Karpas-422 (cell line): ENCODE results near the gene ARMC9. TPM values are rescaled to one million over a fixed set of nuclear protein-coding genes. Genes with fewer than 3 reads are reported as not detected.
"Not testable (repeated sequence)": the region's sequence is repeated elsewhere in the genome, so short reads cannot be mapped to it uniquely, and the experiment has no call there.

ENCODE experiments used
- DNase-seq: peaks from one replicate; pipeline ENCODE4 v3.0.0-alpha.2; 2015
- H2AFZ ChIP-seq: fragments of 200-600 bp; sonication (generic); 2 replicates; pipeline ENCODE4 v1.6.1; 2014; ENCODE audit warnings: antibody characterized with exemption, low read length, mixed read lengths
- H3K27ac ChIP-seq: fragments of 200-600 bp; sonication (generic); 2 replicates; pipeline ENCODE4 v1.5.1; 2014; ENCODE audit warnings: mild to moderate bottlenecking, low read length, moderate library complexity
- H3K27me3 ChIP-seq: fragments of 200-600 bp; sonication (generic); 2 replicates; pipeline ENCODE4 v1.6.1; 2014; ENCODE audit warnings: low read length, mixed read lengths
- H3K36me3 ChIP-seq: fragments of 200-600 bp; sonication (generic); 2 replicates; pipeline ENCODE4 v1.6.1; 2014; ENCODE audit warnings: low read length, mixed read lengths; ENCODE audit not compliant: insufficient read depth
- H3K4me1 ChIP-seq: fragments of 200-600 bp; sonication (generic); 2 replicates; pipeline ENCODE4 v1.6.1; 2014; ENCODE audit warnings: mild to moderate bottlenecking, low read length, mixed read lengths
- H3K4me2 ChIP-seq: fragments of 200-600 bp; sonication (generic); 2 replicates; pipeline ENCODE4 v1.6.1; 2014; ENCODE audit warnings: low read length, low read depth, mild to moderate bottlenecking; ENCODE audit not compliant: poor library complexity, severe bottlenecking
- H3K4me3 ChIP-seq: fragments of 200-600 bp; sonication (generic); 2 replicates; pipeline ENCODE4 v1.5.1; 2014; ENCODE audit warnings: mild to moderate bottlenecking, antibody characterized with exemption, low read length, mixed read lengths
- H3K79me2 ChIP-seq: fragments of 200-600 bp; sonication (generic); 2 replicates; pipeline ENCODE4 v1.6.1; 2014; ENCODE audit warnings: mild to moderate bottlenecking, low read length, mixed read lengths
- H3K9ac ChIP-seq: fragments of 200-600 bp; sonication (generic); 2 replicates; pipeline ENCODE4 v1.6.0; 2014; ENCODE audit warnings: low read length
- H3K9me2 ChIP-seq: fragments of 200-600 bp; sonication (generic), shearing (Covaris generic); replicated peaks from 2 replicates; pipeline ENCODE4 v1.6.0; 2014; ENCODE audit warnings: mild to moderate bottlenecking, low read length, moderate library complexity; ENCODE audit not compliant: insufficient read depth
- H3K9me3 ChIP-seq: fragments of 300-700, 200-600 bp; sonication (generic); 2 replicates; pipeline ENCODE4 v1.6.1; 2014; ENCODE audit warnings: low read length, mixed read lengths
- H4K20me1 ChIP-seq: fragments of 200-600 bp; sonication (generic); 2 replicates; pipeline ENCODE4 v1.6.1; 2014; ENCODE audit warnings: mild to moderate bottlenecking, antibody characterized with exemption, low read length, low read depth; ENCODE audit not compliant: insufficient read depth
- total RNA-seq: library from RNA; depleted of rRNA; stranded (reverse); fragments of >200 nt; shearing (Covaris generic); gene quantifications from 2 replicates; pipeline ENCODE4 v1.2.3, GENCODE V29; 2014; ENCODE audit warnings: low replicate concordance

ARMC9 gene
- total RNA-seq, 1 experiment from 2014 or later: 7.7 TPM

DNA sequence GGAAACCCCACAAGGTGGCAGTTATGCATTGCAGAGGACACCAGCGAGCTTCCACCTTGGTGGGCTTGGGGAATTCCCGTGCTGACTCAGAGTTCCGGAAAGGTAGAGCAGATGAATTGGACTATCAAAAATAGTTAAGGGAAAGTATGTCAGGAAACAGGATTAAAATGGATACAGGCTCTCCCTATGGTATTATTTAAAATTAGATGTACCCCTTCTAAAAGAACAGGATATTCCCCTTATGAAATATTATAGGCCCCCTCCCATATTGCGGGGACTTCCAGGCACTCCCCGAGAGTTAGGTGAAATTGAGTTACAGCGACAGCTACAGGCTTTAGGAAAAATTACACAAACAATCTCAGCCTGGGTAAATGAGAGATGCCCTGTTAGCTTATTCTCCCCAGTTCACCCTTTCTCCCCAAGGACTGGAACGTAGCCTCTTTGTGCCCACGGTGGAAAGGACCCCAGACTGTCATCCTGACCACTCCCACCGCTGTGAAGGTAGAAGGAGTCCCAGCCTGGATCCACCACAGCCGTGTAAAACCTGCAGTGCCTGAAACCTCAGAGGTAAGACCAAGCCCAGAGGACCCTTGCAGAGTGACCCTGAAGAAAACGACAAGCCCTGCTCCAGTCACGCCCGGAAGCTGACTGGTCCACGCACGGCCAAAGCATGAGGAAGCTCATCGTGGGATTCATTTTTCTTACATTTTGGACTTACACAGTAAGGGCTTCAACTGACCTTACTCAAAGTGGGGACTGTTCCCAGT lies 207.4 kb downstream of the ARMC9 start:
- not testable (repeated sequence) for DNase-seq, H3K9me3 ChIP-seq, H2AFZ ChIP-seq, H3K36me3 ChIP-seq, H3K79me2 ChIP-seq, H4K20me1 ChIP-seq, H3K4me2 ChIP-seq, H3K9me2 ChIP-seq, H3K27ac ChIP-seq, H3K4me1 ChIP-seq, H3K27me3 ChIP-seq, H3K9ac ChIP-seq, H3K4me3 ChIP-seq

DNA sequence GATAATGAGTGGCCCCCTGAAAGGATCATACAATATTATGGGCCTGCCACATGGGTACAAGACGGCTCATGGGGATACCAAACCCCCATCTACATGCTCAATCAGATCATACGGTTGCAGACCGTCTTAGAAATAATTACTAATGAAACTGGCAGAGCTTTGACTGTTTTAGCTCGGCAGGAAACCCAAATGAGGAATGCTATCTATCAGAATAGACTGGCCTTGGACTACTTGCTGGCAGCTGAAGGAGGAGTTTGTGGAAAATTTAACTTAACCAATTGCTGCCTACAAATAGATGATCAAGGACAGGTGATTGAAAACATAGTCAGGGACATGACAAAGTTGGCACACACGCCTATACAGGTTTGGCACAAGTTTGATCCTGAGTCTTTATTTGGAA lies 209.3 kb downstream of the ARMC9 start:
- not testable (repeated sequence) for H4K20me1 ChIP-seq, H3K4me1 ChIP-seq, H3K27ac ChIP-seq, H3K36me3 ChIP-seq, H3K4me3 ChIP-seq, H2AFZ ChIP-seq, H3K4me2 ChIP-seq, H3K9ac ChIP-seq, H3K9me2 ChIP-seq, H3K27me3 ChIP-seq, H3K79me2 ChIP-seq, DNase-seq
- peaks cover 11% of the 10 kb centered on the region; the same call in 1 of the 2 replicates for H3K9me3 ChIP-seq

- H3K4me1 ChIP-seq, H3K27ac ChIP-seq, H3K4me3 ChIP-seq, H3K4me2 ChIP-seq, DNase-seq, H3K36me3 ChIP-seq, H3K9me2 ChIP-seq, H4K20me1 ChIP-seq, H3K27me3 ChIP-seq, H2AFZ ChIP-seq, H3K79me2 ChIP-seq, H3K9ac ChIP-seq: not testable (repeated sequence)
- peaks cover 11% of the 10 kb centered on the region; the same call in 1 of the 2 replicates for H3K9me3 ChIP-seq
These were observed 209.9 kb downstream of the ARMC9 start for GRCh38 chr2:231408304-231408703.

GRCh38 chr2:231409776-231410175 lies 211.3 kb downstream of the ARMC9 start:
- H3K36me3 ChIP-seq: no peaks in the 10 kb centered on the region
- H4K20me1 ChIP-seq: no peaks in the 10 kb centered on the region
- H3K9ac ChIP-seq: no peak overlapping the region
- no peaks in the 10 kb centered on the region; the same call in 1 of the 2 replicates for H3K27me3 ChIP-seq
- H3K79me2 ChIP-seq: no peaks in the 10 kb centered on the region
- H3K27ac ChIP-seq: no peak overlapping the region
- H3K9me2 ChIP-seq: no peaks in the 10 kb centered on the region
- no peak overlapping the region for H3K4me3 ChIP-seq
- peaks cover 9% of the 10 kb centered on the region for H3K4me1 ChIP-seq
- H3K4me2 ChIP-seq: no peak overlapping the region
- peaks cover 11% of the 10 kb centered on the region; the same call in 1 of the 2 replicates for H3K9me3 ChIP-seq
- DNase-seq: no peak
- no peak overlapping the region for H2AFZ ChIP-seq

- H3K27me3 ChIP-seq: no peaks in the 10 kb centered on the region; the same call in 1 of the 2 replicates
- no peaks in the 10 kb centered on the region for H3K79me2 ChIP-seq
- H3K4me1 ChIP-seq: peaks cover 14% of the 10 kb centered on the region
- no peak overlapping the region for H3K9ac ChIP-seq
- no peaks in the 10 kb centered on the region for H3K36me3 ChIP-seq
- no peak overlapping the region for H3K27ac ChIP-seq
- H3K4me2 ChIP-seq: no peak overlapping the region
- H2AFZ ChIP-seq: no peak overlapping the region
- H3K9me2 ChIP-seq: no peaks in the 10 kb centered on the region
- no peak overlapping the region for H3K4me3 ChIP-seq
- DNase-seq: peak; percentile 62
- peaks cover 11% of the 10 kb centered on the region; the same call in 1 of the 2 replicates for H3K9me3 ChIP-seq
- H4K20me1 ChIP-seq: no peaks in the 10 kb centered on the region
These were observed 212.0 kb downstream of the ARMC9 start for GRCh38 chr2:231410293-231411004.

- H3K27me3 ChIP-seq: no peaks in the 10 kb centered on the region; the same call in 1 of the 2 replicates
- peaks cover 11% of the 10 kb centered on the region; the same call in 1 of the 2 replicates for H3K9me3 ChIP-seq
- no peak overlapping the region for H3K9ac ChIP-seq
- no peak for DNase-seq
- H3K36me3 ChIP-seq: no peaks in the 10 kb centered on the region
- no peaks in the 10 kb centered on the region for H3K79me2 ChIP-seq
- H3K4me1 ChIP-seq: peaks cover 14% of the 10 kb centered on the region
- no peak overlapping the region for H3K4me2 ChIP-seq
- no peak overlapping the region for H3K4me3 ChIP-seq
- H4K20me1 ChIP-seq: no peaks in the 10 kb centered on the region
- H3K9me2 ChIP-seq: no peaks in the 10 kb centered on the region
- H3K27ac ChIP-seq: no peak overlapping the region
- H2AFZ ChIP-seq: no peak overlapping the region
These were observed 212.8 kb downstream of the ARMC9 start for GRCh38 chr2:231411237-231411636.

DNA sequence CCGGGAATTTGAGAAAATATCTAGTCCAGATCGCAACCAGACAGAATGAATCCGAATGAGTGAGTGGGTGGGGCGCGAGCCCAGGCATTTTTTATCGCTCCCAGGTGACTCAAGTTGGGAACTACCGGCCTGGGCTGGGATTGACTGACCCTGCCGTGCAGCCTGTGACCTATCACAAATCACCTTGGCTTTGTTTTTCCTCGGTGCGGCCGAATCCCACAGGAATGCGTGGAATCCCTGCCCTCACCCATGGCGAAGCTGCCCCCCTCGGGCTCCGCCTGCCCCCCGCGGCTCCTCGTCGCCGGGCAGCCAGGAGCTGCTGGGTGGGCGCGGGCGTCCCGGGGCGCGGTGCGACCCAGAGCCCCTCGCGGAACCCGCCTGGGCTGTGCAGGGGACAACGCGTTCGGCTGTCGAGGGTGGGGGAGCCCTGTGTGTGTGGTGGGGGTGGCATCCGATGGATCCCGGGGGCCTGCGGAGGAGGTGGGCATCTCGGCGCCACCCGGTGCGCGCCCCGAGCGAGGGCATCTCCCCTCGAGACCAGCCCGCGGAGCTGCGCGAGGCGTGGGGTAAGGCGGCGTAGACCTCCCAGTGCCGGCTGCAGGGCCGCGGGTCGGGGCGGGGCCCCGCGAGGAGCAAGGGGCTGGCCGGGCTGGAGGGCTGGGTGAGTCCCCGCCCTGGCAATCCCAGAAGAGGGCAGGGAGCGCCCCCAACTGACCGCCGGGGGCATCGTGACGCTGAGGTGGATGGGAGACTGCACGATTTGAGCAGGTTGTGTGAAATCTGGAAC lies 213.6 kb downstream of the ARMC9 start:
- Histone ChIP-seq H3K27me3 (no peaks in the 10 kb centered on the region; the same call in 1 of the 2 replicates), H3K79me2 (no peaks in the 10 kb centered on the region), H3K4me3 (peak overlapping the region; percentile 65), H3K9me3 (peaks cover 11% of the 10 kb centered on the region; the same call in 1 of the 2 replicates), H3K4me1 (peaks cover 14% of the 10 kb centered on the region), H2AFZ (peak overlapping the region; percentile 86; the same call in 1 of the 2 replicates), H3K27ac (no peak overlapping the region), H3K9me2 (no peaks in the 10 kb centered on the region), H3K9ac (peak overlapping the region; percentile 57), H4K20me1 (no peaks in the 10 kb centered on the region), H3K4me2 (peak overlapping the region; percentile 67), H3K36me3 (no peaks in the 10 kb centered on the region)
- peak; percentile 91 for DNase-seq

DNA sequence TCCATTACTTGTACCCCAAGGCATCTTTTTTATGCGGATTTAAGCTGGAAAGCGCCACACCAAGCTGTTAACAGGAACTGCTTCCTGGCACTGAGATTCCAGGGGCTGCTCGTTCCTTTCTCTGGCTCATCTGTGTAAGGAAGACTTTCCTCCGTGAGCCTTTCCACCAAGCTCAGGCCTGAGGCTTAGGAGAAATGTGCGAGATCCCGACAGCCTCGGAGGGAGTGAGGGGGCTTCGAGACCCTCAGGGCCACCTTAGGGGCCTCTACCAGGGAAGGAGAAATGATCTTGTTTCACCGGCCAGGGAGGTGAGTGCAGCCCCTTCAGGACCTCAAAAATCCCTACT lies 214.2 kb downstream of the ARMC9 start:
- Histone ChIP-seq H3K4me1 (peaks cover 14% of the 10 kb centered on the region), H3K4me3 (no peak overlapping the region; the same call in 1 of the 2 replicates), H3K27ac (no peak overlapping the region), H2AFZ (no peak overlapping the region), H3K9ac (0 out of 2 replicates have a peak overlapping the region, but pooled peaks have one; percentile 57), H4K20me1 (no peaks in the 10 kb centered on the region), H3K36me3 (no peaks in the 10 kb centered on the region), H3K79me2 (no peaks in the 10 kb centered on the region), H3K9me2 (no peaks in the 10 kb centered on the region), H3K9me3 (peaks cover 11% of the 10 kb centered on the region; the same call in 1 of the 2 replicates), H3K27me3 (no peaks in the 10 kb centered on the region; the same call in 1 of the 2 replicates), H3K4me2 (peak overlapping the region; percentile 67)
- DNase-seq: no peak
